HG03139 (cell line): ENCODE measurements around the gene BEGAIN.

Experiments
- ATAC-seq: cut with Tn5 transposase; IDR thresholded peaks from one replicate; pipeline ENCODE4 v1.9.1; 2021; ENCODE audit not compliant: unreplicated experiment

The BEGAIN gene

DNA sequence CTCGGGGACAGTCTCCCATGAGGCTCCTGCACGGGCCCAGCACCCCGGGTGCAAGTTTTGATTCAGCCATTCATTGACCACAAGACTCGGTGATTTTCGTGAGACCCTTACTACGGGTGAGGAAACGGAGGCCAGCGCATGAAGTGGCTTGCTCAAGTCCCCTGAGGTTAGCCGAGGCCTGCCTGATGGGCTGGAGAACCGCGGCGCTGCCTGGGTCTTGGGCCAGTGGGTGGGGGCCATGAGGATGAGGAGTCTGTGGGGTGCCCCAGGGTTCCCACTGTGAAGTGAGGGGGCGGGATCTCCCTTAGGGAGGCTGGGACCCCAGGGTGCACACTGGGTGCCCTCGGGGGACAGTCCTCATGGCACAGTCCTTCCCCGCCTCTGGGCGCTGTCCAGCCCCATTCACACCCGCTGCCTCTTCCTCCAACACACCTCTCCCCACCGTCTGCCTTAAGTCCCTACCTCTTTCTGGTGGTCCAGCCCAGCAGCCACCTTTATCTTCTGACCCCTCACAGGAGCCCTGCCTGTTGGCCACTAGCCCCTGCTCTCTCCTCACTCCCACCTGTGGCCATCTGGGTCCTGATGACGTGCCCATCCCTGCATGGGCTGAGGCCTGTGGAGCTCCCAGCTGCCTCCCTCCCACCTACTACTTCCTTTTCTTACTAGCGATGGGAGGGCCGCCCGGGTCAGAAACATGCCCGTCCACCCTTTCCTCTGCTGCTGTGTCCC lies 16.3 kb downstream of the BEGAIN start:
- no peak for ATAC-seq

DNA sequence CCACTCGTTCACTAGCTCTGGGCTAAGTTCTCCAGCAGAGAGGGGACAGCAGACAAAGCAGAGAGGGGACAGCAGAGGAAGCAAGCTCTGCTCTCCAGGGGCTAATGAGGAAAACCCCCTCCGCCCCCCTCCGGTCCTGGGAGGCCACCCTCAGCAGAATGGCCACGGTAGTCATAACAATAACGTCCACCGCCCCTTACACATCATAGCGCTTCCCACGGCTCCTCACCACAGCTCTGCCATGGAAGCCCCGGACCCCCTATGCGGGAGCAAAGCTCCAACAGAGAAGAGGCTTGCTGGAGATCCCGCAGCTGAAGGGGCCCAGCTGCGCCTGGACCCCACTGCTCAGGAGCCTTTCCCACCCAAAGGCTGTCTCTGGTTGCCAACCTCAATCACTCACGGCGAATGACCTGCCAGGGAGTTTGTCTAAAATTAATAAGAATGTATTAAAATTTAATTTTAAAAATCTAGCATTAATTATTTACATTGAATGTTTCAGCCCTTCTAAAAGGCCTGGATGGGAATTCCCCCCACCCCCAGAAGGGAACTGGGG lies 17.4 kb downstream of the BEGAIN start:
- no peak for ATAC-seq

GRCh38 chr14:100568998-100569733 lies 18.1 kb downstream of the BEGAIN start:
- ATAC-seq = no peak

- no peak for ATAC-seq
These were observed 18.8 kb downstream of the BEGAIN start for GRCh38 chr14:100568164-100568997.

DNA sequence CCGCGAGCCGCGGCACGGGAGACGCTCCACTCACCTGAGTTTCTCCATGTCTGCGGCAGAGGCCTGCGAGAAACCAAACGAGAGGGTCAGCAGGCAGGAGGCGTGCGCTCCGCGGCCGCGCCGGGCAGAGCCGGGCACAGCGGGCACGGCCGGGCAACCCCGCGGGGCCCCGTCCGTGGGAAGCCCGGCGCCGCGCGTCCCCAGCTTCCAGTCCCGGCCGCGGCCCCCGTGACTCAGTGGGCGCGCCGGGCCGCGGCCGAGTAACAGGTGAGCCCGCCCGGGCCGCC lies 19.4 kb downstream of the BEGAIN start:
- ATAC-seq = no peak

DNA sequence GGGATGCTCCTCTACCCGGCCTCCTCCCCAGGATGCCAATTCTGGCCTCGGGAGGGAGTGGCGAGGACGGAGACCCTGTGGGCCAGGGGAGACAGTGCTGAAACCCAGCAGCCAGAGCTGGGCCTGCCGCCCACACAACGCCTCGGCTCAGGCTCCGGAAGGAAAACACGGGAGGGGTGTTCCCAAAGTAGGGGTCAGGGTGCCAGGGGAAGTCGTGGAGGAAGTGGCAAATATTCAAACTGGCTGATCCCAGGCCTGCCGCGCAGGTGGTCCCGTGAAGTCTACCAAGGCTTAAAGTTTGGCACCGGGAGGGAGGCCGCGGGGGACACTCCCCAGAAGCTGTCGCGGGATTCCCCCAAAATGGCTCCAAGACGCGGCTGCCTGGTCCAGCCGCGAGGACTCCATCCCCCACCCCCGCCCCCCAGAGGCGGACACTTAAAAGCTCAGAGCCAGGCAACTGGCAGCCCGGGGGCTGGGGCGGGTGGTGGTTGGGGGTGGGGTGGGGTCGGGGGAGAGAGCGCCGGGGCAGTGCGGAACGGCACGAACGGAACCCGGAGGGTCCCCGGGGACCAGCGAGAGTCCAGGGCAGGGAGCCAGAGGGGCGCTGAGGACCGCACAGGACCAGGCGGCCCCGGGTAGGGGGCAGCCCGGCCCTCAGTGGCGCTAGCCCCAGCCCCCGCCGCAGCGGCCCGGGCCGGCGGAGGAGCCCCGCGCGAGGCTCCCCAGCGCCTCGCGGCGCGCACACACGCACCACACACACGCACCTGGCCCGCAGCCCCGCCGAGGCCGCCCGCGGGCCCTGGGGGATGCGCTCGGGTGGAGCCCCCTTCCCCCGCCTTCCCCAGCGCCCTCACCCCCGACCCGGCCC lies 20.0 kb downstream of the BEGAIN start:
- ATAC-seq = no peak

GRCh38 chr14:100566586-100566985 lies 20.6 kb downstream of the BEGAIN start:
- ATAC-seq = no peak

GRCh38 chr14:100566119-100566518 lies 21.1 kb downstream of the BEGAIN start:
- no peak for ATAC-seq

DNA sequence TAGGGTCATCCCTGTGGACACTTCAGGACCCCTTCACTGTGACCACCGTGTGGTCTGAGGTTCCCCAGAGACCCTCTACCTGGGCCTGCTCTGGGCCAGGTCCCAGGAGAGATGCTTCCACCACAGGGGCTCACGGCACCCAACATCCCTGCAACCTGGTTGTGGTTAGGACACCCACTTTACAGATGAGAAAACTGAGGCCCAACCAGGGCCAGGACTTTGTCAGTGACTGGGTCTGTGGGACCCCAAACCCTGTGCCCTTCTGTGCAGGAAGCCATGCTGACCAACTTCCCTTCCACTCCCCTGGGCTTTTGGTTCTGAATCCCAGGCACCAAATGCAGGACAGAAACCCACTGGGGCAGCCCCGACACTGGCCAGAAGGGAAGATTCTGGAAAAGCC lies 21.6 kb downstream of the BEGAIN start:
- no peak for ATAC-seq

- ATAC-seq = no peak
These were observed 22.7 kb downstream of the BEGAIN start for GRCh38 chr14:100564512-100564911.

- no peak for ATAC-seq
These were observed 24.5 kb downstream of the BEGAIN start for GRCh38 chr14:100562751-100563150.

DNA sequence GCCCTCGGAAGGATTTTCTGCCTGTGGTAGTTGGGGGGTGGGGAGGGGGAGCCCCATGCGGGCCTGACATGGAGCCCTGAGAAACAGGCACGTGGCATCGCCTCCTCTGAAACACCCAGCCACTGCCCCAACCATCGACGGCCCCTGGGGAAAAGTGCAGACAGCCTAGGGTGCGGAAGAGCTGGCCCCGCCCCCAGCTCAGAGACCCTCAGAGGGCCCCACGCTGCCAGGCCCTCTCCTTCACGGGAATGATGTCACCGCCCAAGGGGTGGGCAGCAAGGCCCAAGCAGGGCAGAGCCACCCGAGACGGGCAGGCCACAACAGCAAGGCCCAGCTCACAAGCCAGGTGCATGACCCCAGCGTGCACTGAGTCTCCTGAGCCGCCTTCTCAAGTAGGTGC lies 26.2 kb downstream of the BEGAIN start:
- no peak for ATAC-seq

GRCh38 chr14:100560471-100560870 lies 26.7 kb downstream of the BEGAIN start:
- ATAC-seq = no peak

GRCh38 chr14:100559455-100559854 lies 27.8 kb downstream of the BEGAIN start:
- no peak for ATAC-seq

GRCh38 chr14:100558966-100559365 lies 28.3 kb downstream of the BEGAIN start:
- no peak for ATAC-seq

GRCh38 chr14:100558226-100558625 lies 29.0 kb downstream of the BEGAIN start:
- ATAC-seq = no peak

- ATAC-seq = no peak
These were observed 29.6 kb downstream of the BEGAIN start for GRCh38 chr14:100557658-100558057.

DNA sequence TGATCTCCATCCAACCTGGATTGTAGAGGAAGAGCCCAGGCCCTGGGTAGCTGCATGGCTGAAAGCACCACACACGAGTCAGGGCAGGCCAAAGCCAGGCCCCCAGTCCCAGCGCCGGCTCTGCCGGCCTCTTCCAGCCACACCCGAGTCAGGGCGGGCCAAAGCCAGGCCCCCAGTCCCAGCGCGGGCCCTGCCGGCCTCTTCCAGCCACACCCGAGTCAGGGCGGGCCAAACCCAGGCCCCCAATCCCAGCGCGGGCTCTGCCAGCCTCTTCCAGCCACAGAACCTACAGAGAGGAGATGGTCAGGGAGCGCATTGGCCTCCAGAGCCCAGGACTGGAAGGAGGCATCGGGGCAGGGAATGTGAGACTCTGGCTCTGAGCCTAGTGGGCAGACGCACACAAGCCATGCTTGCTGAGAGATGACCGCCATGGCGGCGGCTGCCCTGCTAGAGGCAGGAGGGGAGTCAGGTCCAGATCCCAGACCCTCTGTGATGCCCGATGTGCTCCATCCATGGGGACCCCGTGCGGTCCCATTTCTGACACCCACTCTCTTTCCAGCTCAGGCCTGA lies 30.2 kb downstream of the BEGAIN start:
- ATAC-seq = no peak

GRCh38 chr14:100556140-100556475 lies 31.1 kb downstream of the BEGAIN start:
- no peak for ATAC-seq

DNA sequence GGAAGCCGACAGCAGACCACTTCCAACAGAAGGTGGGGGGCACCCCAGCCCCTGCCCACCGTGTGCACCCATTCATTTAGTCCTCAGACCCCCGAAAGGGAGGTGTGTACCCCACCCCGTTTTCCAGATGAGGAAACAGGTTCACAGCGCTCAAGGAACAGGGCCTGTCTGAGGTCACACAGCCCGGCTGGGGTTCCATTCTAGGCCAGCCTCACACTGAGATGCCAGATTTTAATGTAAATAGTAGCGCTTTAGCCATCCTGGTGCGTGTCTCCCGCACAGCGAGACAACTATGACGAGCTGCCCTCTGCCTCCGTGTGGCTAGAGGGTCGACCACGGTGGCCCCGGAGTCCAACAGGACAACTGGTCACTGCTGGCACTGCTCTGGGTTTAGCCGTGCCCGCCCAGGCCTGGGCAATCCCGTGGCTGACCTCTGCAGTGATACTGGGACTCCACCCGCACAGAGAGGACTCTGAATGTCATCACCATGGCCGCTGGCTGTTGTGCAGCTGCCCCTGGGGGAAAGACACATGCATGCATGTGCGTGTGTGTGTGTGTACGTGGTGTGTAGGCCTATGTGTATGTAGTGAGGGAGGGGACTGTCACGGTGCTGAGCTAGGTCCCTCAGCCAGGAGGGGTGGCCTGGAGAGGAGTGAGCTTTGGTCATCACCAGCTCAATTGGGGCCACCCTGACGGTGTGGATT lies 31.6 kb downstream of the BEGAIN start:
- no peak for ATAC-seq
